ENCODE results near the gene CARNS1. TPM values are rescaled to one million over a fixed set of nuclear protein-coding genes. Genes with fewer than 3 reads are reported as not detected.

CARNS1 gene
- total and polyA plus RNA-seq, 9 of the 15 experiments (the other 6 are each of a cell fraction or from before 2014, with no cell fraction given), result 0.01 to 0.18 (median 0.06) TPM; not detected in 3

- TF ChIP-seq E4F1 (CRISPR knock-in tag; IDR thresholded peaks at IDR 0.05; ENCODE audit: borderline replicate concordance) (no peak), NCOA6 (IDR thresholded peaks at IDR 0.05) (no peak), RBBP5 (IDR thresholded peaks at IDR 0.05; ENCODE audit: borderline replicate concordance, insufficient read depth, low read length, poor library complexity, severe bottlenecking) (peak; percentile 94), ZNF511 (CRISPR knock-in tag; IDR thresholded peaks at IDR 0.05) (no peak), PHF21A (IDR thresholded peaks at IDR 0.05; ENCODE audit: borderline replicate concordance, low read depth) (no peak), ZNF717 (CRISPR knock-in tag; IDR thresholded peaks at IDR 0.05) (no peak), GATA2 (CRISPR knock-in tag; IDR thresholded peaks at IDR 0.05) (no peak), KHSRP (IDR thresholded peaks at IDR 0.05) (peak; percentile 96), CBX3 (IDR thresholded peaks at IDR 0.05; ENCODE audit: borderline replicate concordance in 1 of 2, low read length in 2 of 2) (peak in 1 of 2 experiments; percentile 13; a peak in 1 of 3 replicates), FOXP4 (CRISPR knock-in tag; IDR thresholded peaks at IDR 0.05; ENCODE audit: borderline replicate concordance) (no peak), MAX (CRISPR knock-in tag; IDR thresholded peaks at IDR 0.05) (peak; percentile 29), ELK3 (CRISPR knock-in tag; IDR thresholded peaks at IDR 0.05) (no peak), HDAC6 (IDR thresholded peaks at IDR 0.05; ENCODE audit: low read depth, low read length) (no peak), NFIC (IDR thresholded peaks at IDR 0.05) (0 out of 2 replicates have a peak, but pooled peaks have one; percentile 12), TAF7 (tag; IDR thresholded peaks at IDR 0.05) (no peak), ZNF174 (CRISPR knock-in tag; IDR thresholded peaks at IDR 0.05) (no peak), L3MBTL2 (IDR thresholded peaks at IDR 0.05) (no peak), ZKSCAN1 (IDR thresholded peaks at IDR 0.05; ENCODE audit: low read depth, low read length) (peak; percentile 38; the same call in 1 of the 2 replicates), JUN (IDR thresholded peaks at IDR 0.05; ENCODE audit: borderline replicate concordance, low read depth, low read length) (no peak), JUN (CRISPR knock-in tag; IDR thresholded peaks at IDR 0.05; ENCODE audit: borderline replicate concordance) (no peak)
Observed at GRCh38 chr11:67428052-67429001, 12.8 kb downstream of the CARNS1 start, which contains the start of gene RPS6KB2 (continued).

Data from K562 (cell line).